ENCODE data around the gene SP140. TPM values are rescaled to one million over a fixed set of nuclear protein-coding genes. Genes with fewer than 3 reads are reported as not detected.

SP140 gene
- total and polyA plus RNA-seq, 2 experiments from 2014 or later = 0.24 to 0.70 TPM

DNA sequence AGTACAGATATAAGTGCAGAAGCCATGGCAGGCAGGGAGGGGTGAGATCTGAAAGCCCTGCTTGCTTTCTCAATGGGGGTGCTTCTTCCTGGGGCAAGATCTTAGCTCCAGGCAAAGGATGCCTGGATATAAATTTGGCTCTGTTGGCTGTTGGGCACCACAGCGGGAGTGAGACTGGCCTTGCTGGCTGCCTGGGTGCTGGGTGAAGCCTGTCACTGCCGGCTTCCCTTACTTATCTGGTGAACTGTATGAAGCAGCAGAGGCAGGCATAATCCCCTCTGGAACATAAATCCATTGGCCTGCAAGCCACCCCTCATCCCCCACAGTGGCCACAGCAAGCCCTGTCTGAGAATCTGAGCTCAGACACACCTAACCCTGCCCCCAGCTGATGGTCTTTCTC, 74.1 kb downstream of the SP140 start (continued):
- TF ChIP-seq ZNF462 (CRISPR knock-in tag; IDR thresholded peaks at IDR 0.05) = no peak
- no peak for TF ChIP-seq CREB1 (CRISPR knock-in tag; IDR thresholded peaks at IDR 0.05; ENCODE audit: low read depth)
- TF ChIP-seq, protein P1, sequence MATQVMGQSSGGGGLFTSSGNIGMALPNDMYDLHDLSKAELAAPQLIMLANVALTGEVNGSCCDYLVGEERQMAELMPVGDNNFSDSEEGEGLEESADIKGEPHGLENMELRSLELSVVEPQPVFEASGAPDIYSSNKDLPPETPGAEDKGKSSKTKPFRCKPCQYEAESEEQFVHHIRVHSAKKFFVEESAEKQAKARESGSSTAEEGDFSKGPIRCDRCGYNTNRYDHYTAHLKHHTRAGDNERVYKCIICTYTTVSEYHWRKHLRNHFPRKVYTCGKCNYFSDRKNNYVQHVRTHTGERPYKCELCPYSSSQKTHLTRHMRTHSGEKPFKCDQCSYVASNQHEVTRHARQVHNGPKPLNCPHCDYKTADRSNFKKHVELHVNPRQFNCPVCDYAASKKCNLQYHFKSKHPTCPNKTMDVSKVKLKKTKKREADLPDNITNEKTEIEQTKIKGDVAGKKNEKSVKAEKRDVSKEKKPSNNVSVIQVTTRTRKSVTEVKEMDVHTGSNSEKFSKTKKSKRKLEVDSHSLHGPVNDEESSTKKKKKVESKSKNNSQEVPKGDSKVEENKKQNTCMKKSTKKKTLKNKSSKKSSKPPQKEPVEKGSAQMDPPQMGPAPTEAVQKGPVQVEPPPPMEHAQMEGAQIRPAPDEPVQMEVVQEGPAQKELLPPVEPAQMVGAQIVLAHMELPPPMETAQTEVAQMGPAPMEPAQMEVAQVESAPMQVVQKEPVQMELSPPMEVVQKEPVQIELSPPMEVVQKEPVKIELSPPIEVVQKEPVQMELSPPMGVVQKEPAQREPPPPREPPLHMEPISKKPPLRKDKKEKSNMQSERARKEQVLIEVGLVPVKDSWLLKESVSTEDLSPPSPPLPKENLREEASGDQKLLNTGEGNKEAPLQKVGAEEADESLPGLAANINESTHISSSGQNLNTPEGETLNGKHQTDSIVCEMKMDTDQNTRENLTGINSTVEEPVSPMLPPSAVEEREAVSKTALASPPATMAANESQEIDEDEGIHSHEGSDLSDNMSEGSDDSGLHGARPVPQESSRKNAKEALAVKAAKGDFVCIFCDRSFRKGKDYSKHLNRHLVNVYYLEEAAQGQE (IDR thresholded peaks at IDR 0.05; ENCODE audit: unreplicated experiment) = no peak
- TF ChIP-seq ZNF114 (CRISPR knock-in tag; IDR thresholded peaks at IDR 0.05) = no peak
- no peak for TF ChIP-seq STAT1 (IDR thresholded peaks at IDR 0.05; ENCODE audit: unreplicated experiment)

Measured in GM23338 (cell line).